NCI-H2196 treated with DMSO at 0.1 percent for 48 hours (cell line): Measurements from ENCODE around the gene PTCH1.

Source experiments
- DNase-seq: peaks from one replicate; lab custom pipeline; 2025; ENCODE audit not compliant: unreplicated experiment; lab: John Stamatoyannopoulos, UW

Gene PTCH1

DNA sequence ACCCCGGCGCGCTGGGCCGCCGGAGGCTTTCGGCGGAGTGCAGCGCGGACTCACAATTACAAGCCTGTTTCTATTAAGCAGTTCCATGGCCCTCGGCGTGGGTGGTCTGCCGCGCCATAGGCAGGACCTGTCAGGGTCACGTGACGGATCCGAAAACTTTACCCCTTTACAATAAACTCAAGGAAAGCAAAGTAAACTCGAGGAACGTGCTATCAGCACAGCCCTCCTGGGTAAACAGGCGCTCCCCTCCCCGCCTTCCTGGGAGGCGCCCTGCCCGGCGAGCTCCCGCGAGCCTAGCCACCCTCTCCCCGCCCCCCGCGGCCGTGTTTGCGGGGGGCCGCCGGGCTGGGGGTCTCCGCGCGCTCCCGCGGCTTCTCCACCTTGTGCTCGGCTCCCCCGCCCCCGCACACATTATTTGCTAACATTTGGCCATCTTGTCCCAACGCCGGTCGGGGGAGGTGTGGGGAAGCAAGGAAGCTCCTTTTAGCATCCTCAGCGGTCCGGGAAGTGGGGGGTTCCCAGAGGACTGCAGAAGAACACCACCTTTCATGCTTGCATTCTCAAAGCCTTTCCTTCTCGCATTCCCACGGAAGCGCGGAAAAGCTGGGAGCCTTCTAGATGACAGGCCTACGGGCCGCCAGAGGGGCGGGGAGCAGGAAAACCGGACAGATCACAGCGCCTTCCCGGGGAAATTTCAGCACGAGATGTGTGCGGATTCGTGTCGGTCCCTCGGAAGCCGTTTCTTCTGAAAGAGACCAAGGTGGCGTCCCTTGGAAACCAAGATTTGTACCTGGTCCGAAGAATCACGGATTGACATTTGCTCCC is at the start of gene PTCH1:
Gene PTCH1 (minus strand): TSS at position 238 of the 825 bp plus-strand sequence.
- no peak for DNase-seq

- DNase-seq: no peak
Measured at GRCh38 chr9:95565982-95566381, 49.2 kb upstream of the PTCH1 start.

- no peak for DNase-seq
Measured at GRCh38 chr9:95561913-95562312, 45.1 kb upstream of the PTCH1 start.

GRCh38 chr9:95557142-95557541 is 40.4 kb upstream of the PTCH1 start:
- no peak for DNase-seq

GRCh38 chr9:95556521-95556920 is 39.8 kb upstream of the PTCH1 start:
- no peak for DNase-seq

DNA sequence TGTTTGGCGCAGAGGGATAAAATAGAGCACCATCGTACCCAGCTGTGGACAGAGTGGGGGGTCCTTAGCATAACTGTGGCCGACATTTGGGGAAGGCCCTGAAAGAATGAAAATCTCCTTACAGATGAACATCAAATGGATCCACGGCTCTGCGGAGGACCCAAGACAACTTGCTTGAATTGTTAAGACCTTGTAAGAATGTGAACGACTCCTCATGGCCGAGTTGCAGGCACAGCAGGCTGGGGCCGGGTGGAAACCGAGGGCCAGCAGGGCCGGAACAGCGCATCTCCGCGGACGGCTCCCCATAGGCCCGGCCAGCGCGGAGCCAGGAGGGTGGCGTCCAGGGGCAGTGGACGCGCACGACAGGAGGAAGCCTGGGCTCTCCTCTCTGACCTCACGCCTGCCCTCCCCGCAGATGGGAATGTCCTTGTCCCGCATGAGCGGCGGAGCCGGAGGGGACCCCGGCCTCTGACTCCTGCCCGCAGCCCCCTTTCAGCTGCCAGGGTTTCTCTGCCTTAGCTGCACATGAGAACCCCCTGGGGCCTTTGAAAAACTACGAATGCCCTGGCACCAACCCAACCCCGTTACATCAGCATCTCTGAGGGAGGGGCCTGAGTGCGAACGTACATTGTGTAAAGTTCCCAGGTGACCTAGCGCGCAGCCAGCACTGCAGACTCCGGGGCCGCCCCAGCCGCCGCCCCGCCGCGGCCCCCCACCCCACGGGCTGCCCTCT is 36.2 kb upstream of the PTCH1 start:
- no peak for DNase-seq

- DNase-seq: no peak
Measured at GRCh38 chr9:95552255-95552654, 35.5 kb upstream of the PTCH1 start.

DNA sequence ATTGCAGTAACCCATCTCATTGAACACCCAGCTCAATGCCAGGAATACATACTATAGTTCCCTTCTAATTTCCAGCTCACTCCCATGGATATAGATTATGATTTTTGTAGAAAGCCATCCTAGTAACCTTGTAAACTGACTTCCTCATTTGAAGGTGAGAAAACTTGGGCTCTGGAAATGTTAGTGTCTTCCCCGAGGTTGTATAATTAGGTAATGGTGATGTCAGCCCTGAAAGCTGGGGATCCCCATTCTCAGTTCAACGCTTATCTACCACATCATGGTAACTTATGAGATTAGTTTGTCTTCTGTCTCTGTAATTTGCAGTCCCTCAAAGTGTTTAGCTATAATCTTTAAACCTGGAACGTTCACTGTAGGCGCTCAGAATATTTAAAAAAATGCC is 34.6 kb upstream of the PTCH1 start:
- no peak for DNase-seq

DNA sequence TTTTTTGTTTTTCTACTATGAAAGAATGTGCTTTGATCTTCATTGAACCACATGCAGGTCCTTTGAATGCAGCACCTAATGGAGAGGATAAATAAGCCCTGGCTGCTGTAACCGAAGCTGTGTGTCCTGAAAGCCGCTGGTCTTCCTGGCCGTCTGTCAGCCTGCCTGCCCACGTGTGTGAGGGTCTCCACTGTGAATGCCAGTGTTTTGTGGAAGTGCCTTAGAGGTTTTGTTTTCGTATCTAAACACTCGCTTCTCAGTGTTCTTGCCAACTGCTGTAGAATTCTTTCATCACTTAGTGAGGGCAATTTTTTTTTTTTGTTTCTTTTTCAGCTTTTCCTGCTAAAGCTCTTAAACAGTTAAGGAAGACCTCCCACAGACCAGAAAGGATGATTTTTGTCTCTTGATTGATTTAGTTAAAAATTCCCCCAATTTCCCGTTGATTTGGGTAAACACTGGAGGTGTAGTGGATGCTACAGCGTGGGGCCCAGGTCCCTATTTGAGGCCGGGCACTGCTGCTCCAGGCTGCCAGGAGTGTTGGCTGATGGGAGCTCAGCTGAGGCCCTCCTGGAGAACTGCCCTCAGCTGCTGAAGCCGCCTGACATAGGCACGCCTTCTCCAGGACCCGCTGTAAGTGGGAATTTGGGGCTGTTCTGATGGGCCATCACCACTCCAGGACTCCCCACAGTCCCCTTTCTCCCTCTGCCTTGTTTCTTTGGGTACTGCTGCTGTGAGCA is 29.2 kb upstream of the PTCH1 start:
- DNase-seq: no peak

GRCh38 chr9:95533996-95534680 is 17.4 kb upstream of the PTCH1 start:
- no peak for DNase-seq

- DNase-seq: no peak
Measured at GRCh38 chr9:95529910-95530309, 13.1 kb upstream of the PTCH1 start.

DNA sequence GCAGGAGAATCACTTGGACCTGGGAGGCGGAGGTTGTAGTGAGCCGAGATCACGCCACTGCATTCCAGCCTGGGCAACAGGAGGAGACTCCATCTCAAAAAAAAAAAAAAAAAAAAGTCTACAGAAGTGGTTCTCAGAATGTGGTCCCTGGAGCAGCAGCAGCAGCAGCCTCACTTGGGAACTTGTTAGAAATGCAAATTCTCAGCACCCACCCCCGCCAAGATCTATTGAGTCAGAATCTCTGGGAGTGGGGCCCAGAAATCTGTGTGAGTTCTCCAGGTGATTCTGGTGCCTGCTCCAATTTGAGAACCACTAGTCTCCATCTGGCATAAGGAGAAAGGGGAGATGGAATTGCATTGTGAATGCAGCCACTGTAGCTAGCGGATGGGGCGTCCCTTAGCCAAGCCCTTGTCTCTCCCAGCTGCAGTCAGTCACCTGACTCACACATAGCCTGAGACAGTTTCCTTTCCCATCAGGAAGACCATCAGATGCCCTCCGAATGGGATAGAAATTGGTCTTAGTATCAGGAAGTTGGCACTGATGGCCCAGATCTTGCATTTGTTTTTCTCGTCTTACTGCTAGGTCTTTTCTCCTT is 12.2 kb upstream of the PTCH1 start:
- DNase-seq: no peak

- no peak for DNase-seq
Measured at GRCh38 chr9:95522871-95523370, 6.2 kb upstream of the PTCH1 start.

- no peak for DNase-seq
Measured at GRCh38 chr9:95521699-95522098, 4.9 kb upstream of the PTCH1 start.

DNA sequence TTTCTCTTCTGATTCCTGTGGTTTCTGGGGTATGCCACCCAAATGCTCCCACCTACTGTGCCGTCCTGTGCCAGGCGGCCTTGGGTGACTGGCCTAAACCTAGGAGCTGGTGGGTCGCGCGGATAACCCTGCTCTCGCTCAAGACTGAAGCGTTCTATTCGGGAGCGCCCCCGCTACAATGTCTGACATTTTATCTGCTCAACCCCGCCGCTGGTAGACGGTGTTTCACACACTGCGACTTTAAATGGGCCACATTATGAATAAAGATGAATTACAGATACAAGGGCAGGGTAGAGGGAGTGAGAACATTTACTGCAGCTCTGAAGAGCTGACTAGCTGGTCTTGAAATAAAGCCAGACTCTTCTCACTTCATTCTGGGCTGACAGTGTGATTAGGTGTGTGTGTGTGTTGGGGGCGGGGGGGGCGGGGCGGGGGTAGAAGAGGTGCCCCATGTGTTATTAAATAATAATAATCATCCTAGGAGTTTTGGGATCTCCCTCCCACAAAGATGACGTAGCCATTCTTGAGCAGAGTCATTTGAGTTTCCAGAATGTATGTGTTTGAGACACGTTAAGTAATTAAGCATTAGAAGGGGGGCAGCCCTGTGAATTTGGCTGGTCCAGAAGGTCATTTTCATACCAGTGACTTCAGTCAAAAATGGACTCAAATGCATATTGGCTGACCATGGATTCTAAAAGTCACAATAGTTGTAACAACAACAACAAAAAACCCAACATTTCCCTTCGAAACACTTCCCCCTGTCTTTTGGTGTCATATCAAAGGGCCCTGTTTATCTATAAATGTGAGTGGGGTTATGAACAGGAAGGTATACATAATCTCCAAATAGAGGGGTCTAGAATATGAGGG is 1.0 kb upstream of the PTCH1 start:
- DNase-seq: no peak

DNA sequence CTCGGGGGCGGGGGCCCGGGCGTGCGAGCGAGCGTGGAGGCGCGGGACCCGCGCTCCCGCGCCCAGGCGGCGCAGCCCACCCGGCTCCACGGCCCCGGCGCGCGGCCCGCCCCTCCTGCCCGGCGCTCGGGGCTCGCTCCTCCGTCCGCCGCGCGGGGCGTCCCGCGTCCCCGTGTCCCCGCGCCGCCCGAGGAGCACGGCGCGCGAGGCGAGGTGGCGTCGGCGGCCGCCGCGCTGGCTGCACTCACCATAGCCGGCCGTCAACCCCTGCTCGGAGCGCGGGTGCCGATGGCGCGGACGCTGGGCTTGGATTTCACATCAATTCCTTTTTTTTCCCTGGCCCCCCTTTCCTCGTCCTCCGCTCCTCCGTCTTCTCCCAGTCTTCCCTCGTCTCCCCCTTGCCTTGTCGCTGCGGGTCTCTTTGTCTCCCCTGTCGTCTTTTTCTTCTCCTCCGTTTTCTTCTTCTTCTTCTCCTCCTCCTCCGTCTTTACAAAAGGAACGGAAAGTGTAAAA is 494 bp downstream of the PTCH1 start:
- no peak for DNase-seq

- DNase-seq: no peak
Measured at GRCh38 chr9:95515272-95516113, 1.3 kb downstream of the PTCH1 start.

DNA sequence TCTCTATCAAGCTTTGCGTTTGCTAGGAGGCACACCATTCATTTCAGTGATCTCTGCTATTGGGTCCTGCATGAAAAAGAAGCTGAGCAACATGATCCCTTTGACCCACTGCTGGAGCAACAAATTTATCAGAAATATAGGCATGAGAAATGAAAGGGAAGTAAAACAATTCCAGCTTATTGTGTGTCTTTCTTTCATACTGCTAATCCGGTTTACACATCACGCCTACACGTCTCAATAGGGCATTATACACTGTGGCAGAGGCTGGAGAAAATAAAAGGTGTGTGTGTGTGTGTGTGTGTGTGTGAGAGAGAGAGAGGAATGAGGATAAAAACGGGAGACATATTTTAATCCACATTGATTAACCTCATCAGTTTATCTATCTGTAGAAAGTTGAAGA is 2.4 kb downstream of the PTCH1 start:
- DNase-seq: no peak

- no peak for DNase-seq
Measured at GRCh38 chr9:95513711-95514110, 3.1 kb downstream of the PTCH1 start.
